Mesodermal cell (in vitro differentiated cells): Measurements from ENCODE around the gene NLRP3.
"Not testable (repeated sequence)": the region's sequence is repeated elsewhere in the genome, so short reads cannot be mapped to it uniquely, and the experiment has no call there.

Experiments
- H3K27ac ChIP-seq: 2 replicates; pipeline ENCODE4 v1.7.0; 2013; ENCODE audit warnings: mild to moderate bottlenecking, low read depth, low read length, moderate library complexity; ENCODE audit not compliant: severe bottlenecking
- H3K36me3 ChIP-seq: 2 replicates; pipeline ENCODE4 v1.7.1; 2013; ENCODE audit warnings: mild to moderate bottlenecking, low read length, moderate library complexity; ENCODE audit not compliant: control insufficient read depth, insufficient read depth
- H3K4me1 ChIP-seq: one replicate; pipeline ENCODE4 v1.7.1; 2013; ENCODE audit warnings: mild to moderate bottlenecking, low read length; ENCODE audit not compliant: insufficient read depth, control insufficient read depth, poor library complexity, severe bottlenecking
- H3K4me3 ChIP-seq: 2 replicates; pipeline ENCODE4 v1.7.0; 2013; ENCODE audit warnings: low read length, control low read depth, mild to moderate bottlenecking; ENCODE audit not compliant: insufficient read depth, poor library complexity, severe bottlenecking; ENCODE audit errors: extremely low read depth
- H3K9me3 ChIP-seq: 2 replicates; pipeline ENCODE4 v1.7.1; 2013; ENCODE audit warnings: mild to moderate bottlenecking, low read length, moderate library complexity; ENCODE audit not compliant: control insufficient read depth
- WGBS, 2 experiments: methylation state at CpG; one replicate each; pipeline ENCODE4 v1.1.5; 2013; ENCODE audit warnings: missing lambda C conversion rate in 2 of 2; ENCODE audit not compliant: insufficient coverage in 2 of 2; 5-methylcytosine and 5-hydroxymethylcytosine counted together

Gene NLRP3

GRCh38 chr1:247472035-247472434 lies 56.1 kb downstream of the NLRP3 start:
- H3K36me3 ChIP-seq, result no peaks in the 10 kb centered on the region
- H3K27ac ChIP-seq, result no peak overlapping the region
- no peak overlapping the region for H3K4me3 ChIP-seq
- H3K4me1 ChIP-seq, result no peaks in the 10 kb centered on the region
- WGBS, 2 experiments, result no CpG with 5 or more reads among the region's 1 CpG
- no peaks in the 10 kb centered on the region for H3K9me3 ChIP-seq

- Histone ChIP-seq H3K9me3 (no peaks in the 10 kb centered on the region), H3K27ac (no peak overlapping the region), H3K36me3 (no peaks in the 10 kb centered on the region), H3K4me1 (no peaks in the 10 kb centered on the region), H3K4me3 (no peak overlapping the region)
- WGBS, 2 experiments, result 49 to 70% methylated on average over 2 to 3 of the region's 3 CpGs
Observed at GRCh38 chr1:247474367-247474766, 58.4 kb downstream of the NLRP3 start.

- Histone ChIP-seq H3K4me3 (no peak overlapping the region), H3K36me3 (no peaks in the 10 kb centered on the region), H3K27ac (no peak overlapping the region), H3K4me1 (no peaks in the 10 kb centered on the region), H3K9me3 (no peaks in the 10 kb centered on the region)
- 40 to 100% methylated on average over 1 to 2 of the region's 2 CpGs for WGBS, 2 experiments
Observed at GRCh38 chr1:247475793-247476192, 59.8 kb downstream of the NLRP3 start.

- not testable (repeated sequence) for H3K9me3 ChIP-seq, H3K27ac ChIP-seq, H3K4me1 ChIP-seq, H3K36me3 ChIP-seq, H3K4me3 ChIP-seq
- 86 to 87% methylated on average over 1 to 4 of the region's 6 CpGs for whole genome bisulfite sequencing, 2 experiments
Observed at GRCh38 chr1:247476328-247477058, 60.5 kb downstream of the NLRP3 start.

DNA sequence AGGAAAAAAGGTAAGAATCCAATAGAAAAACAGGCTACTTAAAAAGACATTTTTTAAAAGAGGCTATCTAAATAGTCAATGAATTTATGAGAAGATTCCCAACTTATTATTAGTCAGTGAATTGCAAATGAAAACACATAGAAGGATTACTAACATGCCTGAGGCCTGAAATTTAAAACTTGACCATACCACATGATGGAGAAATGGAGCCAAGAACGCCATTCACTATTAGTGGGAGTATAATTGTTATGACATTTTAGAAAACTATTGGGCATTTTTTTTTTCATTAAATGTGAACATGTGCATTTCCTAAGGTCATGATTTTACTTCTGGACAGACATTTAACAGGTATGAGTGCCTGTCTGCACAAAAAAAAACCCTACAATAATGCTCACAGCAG lies 66.8 kb downstream of the NLRP3 start:
- no peaks in the 10 kb centered on the region for H3K36me3 ChIP-seq
- no CpG with 5 or more reads among the region's 1 CpG for WGBS, 2 experiments
- H3K27ac ChIP-seq, result no peak overlapping the region
- no peaks in the 10 kb centered on the region for H3K4me1 ChIP-seq
- H3K9me3 ChIP-seq, result no peaks in the 10 kb centered on the region
- H3K4me3 ChIP-seq, result no peak overlapping the region

GRCh38 chr1:247487057-247487456 lies 71.1 kb downstream of the NLRP3 start:
- no peaks in the 10 kb centered on the region for H3K36me3 ChIP-seq
- H3K27ac ChIP-seq, result no peak overlapping the region
- no peaks in the 10 kb centered on the region for H3K4me1 ChIP-seq
- H3K9me3 ChIP-seq, result no peaks in the 10 kb centered on the region
- H3K4me3 ChIP-seq, result no peak overlapping the region

DNA sequence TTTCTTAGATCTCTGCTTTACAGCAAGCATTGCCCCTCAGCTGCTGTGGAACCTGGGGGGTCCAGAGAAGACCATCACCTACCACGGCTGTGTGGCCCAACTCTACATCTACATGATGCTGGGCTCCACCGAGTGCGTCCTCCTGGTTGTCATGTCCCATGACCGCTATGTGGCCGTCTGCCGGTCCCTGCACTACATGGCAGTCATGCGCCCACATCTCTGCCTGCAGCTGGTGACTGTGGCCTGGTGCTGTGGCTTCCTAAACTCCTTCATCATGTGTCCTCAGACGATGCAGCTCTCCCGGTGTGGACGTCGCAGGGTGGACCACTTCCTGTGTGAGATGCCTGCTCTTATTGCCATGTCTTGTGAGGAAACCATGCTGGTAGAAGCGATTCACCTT lies 75.4 kb downstream of the NLRP3 start:
- Histone ChIP-seq H3K4me1 (peaks cover 2% of the 10 kb centered on the region), H3K4me3 (no peak overlapping the region), H3K9me3 (no peaks in the 10 kb centered on the region), H3K27ac (no peak overlapping the region), H3K36me3 (no peaks in the 10 kb centered on the region)
- 94% methylated on average over 11 to 12 of the region's 12 CpGs for WGBS, 2 experiments

DNA sequence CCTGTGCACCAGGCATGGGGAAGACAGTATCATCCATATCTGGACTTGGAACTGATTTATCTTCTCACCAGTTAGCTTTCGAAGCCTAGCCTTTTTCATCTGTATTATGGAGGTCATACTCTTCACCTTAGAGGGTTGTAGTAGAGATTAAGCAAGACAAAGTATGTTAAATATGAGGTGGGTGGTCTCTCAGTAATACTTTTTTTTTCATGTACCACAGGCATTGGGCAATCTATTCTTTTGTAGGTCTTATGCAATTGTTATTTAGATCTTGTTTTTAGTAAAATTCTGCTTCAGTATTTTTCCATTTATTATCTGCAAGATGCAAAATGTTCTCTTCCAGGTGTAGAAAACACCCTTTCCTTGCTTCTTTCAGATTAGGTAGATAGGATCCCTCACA lies 77.1 kb downstream of the NLRP3 start:
- 100% methylated on average over 1 of the region's 1 CpG; no CpG with 5 or more reads in 1 of the 2 experiments for WGBS, 2 experiments
- H3K36me3 ChIP-seq, result no peaks in the 10 kb centered on the region
- H3K27ac ChIP-seq, result no peak overlapping the region
- H3K9me3 ChIP-seq, result no peaks in the 10 kb centered on the region
- no peak overlapping the region for H3K4me3 ChIP-seq
- H3K4me1 ChIP-seq, result peaks cover 5% of the 10 kb centered on the region

DNA sequence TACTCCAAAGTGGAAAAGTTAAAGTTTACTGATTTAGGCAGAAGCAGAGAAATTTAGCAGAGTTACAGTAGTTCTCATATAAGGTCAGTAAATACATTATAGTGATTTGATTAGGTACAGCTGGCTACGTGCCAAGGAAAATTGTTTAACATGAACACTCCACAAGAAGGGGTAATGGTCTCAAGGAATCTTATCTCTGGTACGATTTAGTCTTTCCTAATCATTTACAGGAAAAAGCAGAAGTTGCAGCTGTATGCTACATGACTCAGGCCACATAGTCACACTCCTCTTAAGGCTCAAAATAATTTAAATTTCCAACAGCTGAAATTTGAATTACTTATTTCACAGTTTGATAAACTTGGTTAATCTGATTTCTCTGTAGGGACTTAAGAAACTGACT lies 78.8 kb downstream of the NLRP3 start:
- Histone ChIP-seq H3K9me3 (no peaks in the 10 kb centered on the region), H3K27ac (no peak overlapping the region), H3K4me1 (peaks cover 5% of the 10 kb centered on the region), H3K36me3 (no peaks in the 10 kb centered on the region), H3K4me3 (no peak overlapping the region)
- 86% methylated on average over 1 of the region's 2 CpGs; no CpG with 5 or more reads in 1 of the 2 experiments for WGBS, 2 experiments

DNA sequence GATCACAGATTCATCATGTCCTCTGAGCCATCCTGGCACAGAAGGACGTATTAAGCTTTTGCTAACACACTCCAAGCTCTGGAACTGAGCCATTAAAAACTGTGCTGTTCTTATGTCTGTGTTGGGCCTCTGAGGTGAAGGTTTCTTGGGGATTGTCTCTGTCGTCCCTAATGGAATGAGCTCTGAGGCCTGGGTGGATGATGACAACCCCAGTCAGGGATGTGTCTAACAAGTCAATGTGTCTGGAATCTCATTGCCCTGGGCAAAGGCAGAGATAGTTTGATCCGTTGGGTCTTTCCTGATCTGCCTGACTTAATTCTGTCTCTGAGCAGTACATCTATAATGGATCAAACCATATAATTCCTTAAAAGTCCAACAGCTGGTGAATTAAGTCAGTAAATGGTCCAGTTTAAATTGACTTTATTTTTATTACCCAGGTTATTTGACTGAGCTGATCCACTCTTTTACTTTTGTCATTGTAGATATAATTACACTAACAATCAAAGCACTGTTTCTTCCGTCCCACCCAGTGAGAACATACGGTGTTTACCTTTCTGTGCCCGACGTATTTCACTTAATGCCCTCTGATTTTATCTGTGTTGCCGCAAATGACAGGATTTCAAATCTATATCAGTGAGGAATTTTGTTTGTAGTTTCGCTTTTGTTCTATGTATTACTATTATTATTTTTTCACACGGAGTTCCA lies 80.8 kb downstream of the NLRP3 start:
- H3K36me3 ChIP-seq, result no peaks in the 10 kb centered on the region
- no peaks in the 10 kb centered on the region for H3K9me3 ChIP-seq
- H3K4me3 ChIP-seq, result no peak overlapping the region
- H3K27ac ChIP-seq, result no peak overlapping the region
- H3K4me1 ChIP-seq, result peaks cover 5% of the 10 kb centered on the region
- WGBS, 2 experiments, result 88 to 97% methylated on average over 1 to 6 of the region's 10 CpGs
